Superior temporal gyrus (tissue), 1 donor: ENCODE data around the gene NT5C1B.

Experiments used
- DNase-seq: peaks from one replicate; pipeline ENCODE4 v3.0.0-alpha.2; 2016; ENCODE audit errors: extremely low spot score

The NT5C1B gene

DNA sequence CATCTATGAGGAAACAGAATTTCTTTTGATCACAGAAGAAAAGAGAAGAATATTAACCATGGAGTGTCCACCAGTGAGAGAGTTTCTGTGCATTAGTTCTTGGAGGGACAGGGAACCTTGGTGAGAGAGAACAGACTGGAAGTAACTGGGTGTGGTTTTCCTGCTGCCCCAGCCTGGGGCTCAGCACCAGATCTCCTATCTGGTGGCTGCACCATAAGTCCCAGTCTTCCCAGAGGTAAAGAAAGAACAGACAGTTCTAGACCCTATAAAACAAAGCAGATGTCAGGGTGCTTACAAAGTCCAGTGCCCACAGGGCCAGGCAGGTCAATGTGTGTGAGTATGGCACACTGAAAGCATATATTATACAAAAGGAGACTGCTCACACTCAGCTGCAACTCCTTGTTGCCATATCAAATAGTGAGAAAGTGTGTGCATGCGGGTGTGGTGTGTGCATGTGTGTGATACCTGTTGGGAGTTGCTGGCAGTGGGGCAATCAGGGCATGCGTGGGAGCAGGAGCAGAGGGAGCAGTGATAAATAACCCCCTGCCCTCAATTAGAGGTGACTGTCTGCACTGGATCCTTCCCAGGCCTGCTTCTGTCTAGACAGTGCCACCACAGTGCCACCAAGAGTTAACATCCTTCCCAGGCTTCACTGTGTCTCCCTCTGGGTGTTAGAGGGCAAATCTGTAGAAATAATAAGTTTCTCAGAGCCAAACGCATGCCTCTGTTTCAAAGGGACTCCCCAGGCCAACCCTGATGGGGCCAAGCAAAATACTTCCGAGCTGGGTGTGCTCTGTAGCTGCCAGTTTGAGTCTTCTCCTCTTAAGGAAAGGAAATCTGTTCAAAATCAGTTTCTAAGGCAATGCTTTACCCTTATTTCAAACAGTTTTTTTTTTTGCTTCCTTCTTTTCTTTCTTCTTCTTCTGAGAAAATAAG, 74.6 kb downstream of the NT5C1B start:
- DNase-seq, result no peak
